Measurements from ENCODE around the gene KNSTRN.

Gene KNSTRN

GRCh38 chr15:40369971-40370370 is 12.6 kb upstream of the KNSTRN start:
- H3K36me3 ChIP-seq (ENCODE audit: insufficient read depth, low read length), result no peaks in the 10 kb centered on the region
- H3K27ac ChIP-seq (ENCODE audit: low read length), result no peak overlapping the region
- H3K79me2 ChIP-seq (ENCODE audit: insufficient read depth, low read length), result no peaks in the 10 kb centered on the region
- no peak for TF ChIP-seq CTCF (IDR thresholded peaks at IDR 0.05; ENCODE audit: borderline replicate concordance, extremely low read depth, low read length, poor library complexity, severe bottlenecking)
- TF ChIP-seq EZH2 (IDR thresholded peaks at IDR 0.05; ENCODE audit: borderline replicate concordance, low read depth, low read length, severe bottlenecking), result no peak
- H4K20me1 ChIP-seq (ENCODE audit: insufficient read depth, low read length), result no peaks in the 10 kb centered on the region
- H3K4me1 ChIP-seq (ENCODE audit: insufficient read depth, low read length), result peaks cover 18% of the 10 kb centered on the region
- no peaks in the 10 kb centered on the region for H3K27me3 ChIP-seq (ENCODE audit: insufficient read depth, low read length, poor library complexity)
- no peaks in the 10 kb centered on the region for H3K9me3 ChIP-seq (ENCODE audit: insufficient read depth, low read length, severe bottlenecking)
- H2AFZ ChIP-seq (ENCODE audit: low read depth, low read length), result no peak overlapping the region
- no peak for ATAC-seq (ENCODE audit: insufficient read depth, low read depth)
- DNase-seq, result no peak
- no peak overlapping the region for H3K9ac ChIP-seq (ENCODE audit: low read depth, low read length)
- no peak overlapping the region for H3K4me3 ChIP-seq (ENCODE audit: low read depth in 1 of 2, low read length in 2 of 2)
- H3K4me2 ChIP-seq (ENCODE audit: insufficient read depth, low read length), result no peak overlapping the region

- DNase-seq (no peak), ATAC-seq (ENCODE audit: insufficient read depth, low read depth) (no peak)
- TF ChIP-seq CTCF (IDR thresholded peaks at IDR 0.05; ENCODE audit: borderline replicate concordance, extremely low read depth, low read length, poor library complexity, severe bottlenecking) (no peak), EZH2 (IDR thresholded peaks at IDR 0.05; ENCODE audit: borderline replicate concordance, low read depth, low read length, severe bottlenecking) (no peak)
- Histone ChIP-seq H3K4me3 (ENCODE audit: low read depth in 1 of 2, low read length in 2 of 2) (no peak overlapping the region), H3K27ac (ENCODE audit: low read length) (no peak overlapping the region), H3K9me3 (ENCODE audit: insufficient read depth, low read length, severe bottlenecking) (no peaks in the 10 kb centered on the region), H3K79me2 (ENCODE audit: insufficient read depth, low read length) (no peaks in the 10 kb centered on the region), H3K4me2 (ENCODE audit: insufficient read depth, low read length) (no peak overlapping the region), H3K36me3 (ENCODE audit: insufficient read depth, low read length) (no peaks in the 10 kb centered on the region), H3K27me3 (ENCODE audit: insufficient read depth, low read length, poor library complexity) (no peaks in the 10 kb centered on the region), H2AFZ (ENCODE audit: low read depth, low read length) (no peak overlapping the region), H3K9ac (ENCODE audit: low read depth, low read length) (no peak overlapping the region), H4K20me1 (ENCODE audit: insufficient read depth, low read length) (no peaks in the 10 kb centered on the region), H3K4me1 (ENCODE audit: insufficient read depth, low read length) (peaks cover 7% of the 10 kb centered on the region)
Observed at GRCh38 chr15:40372981-40373380, 9.5 kb upstream of the KNSTRN start.

- Histone ChIP-seq H3K4me2 (ENCODE audit: insufficient read depth, low read length) (no peak overlapping the region), H3K36me3 (ENCODE audit: insufficient read depth, low read length) (no peaks in the 10 kb centered on the region), H3K27me3 (ENCODE audit: insufficient read depth, low read length, poor library complexity) (no peaks in the 10 kb centered on the region), H3K4me1 (ENCODE audit: insufficient read depth, low read length) (peaks cover 3% of the 10 kb centered on the region), H2AFZ (ENCODE audit: low read depth, low read length) (no peak overlapping the region), H3K9ac (ENCODE audit: low read depth, low read length) (no peak overlapping the region), H3K27ac (ENCODE audit: low read length) (no peak overlapping the region), H3K9me3 (ENCODE audit: insufficient read depth, low read length, severe bottlenecking) (no peaks in the 10 kb centered on the region), H4K20me1 (ENCODE audit: insufficient read depth, low read length) (no peaks in the 10 kb centered on the region), H3K79me2 (ENCODE audit: insufficient read depth, low read length) (no peaks in the 10 kb centered on the region), H3K4me3 (ENCODE audit: low read depth in 1 of 2, low read length in 2 of 2) (no peak overlapping the region)
- TF ChIP-seq EZH2 (IDR thresholded peaks at IDR 0.05; ENCODE audit: borderline replicate concordance, low read depth, low read length, severe bottlenecking), result no peak
- TF ChIP-seq CTCF (IDR thresholded peaks at IDR 0.05; ENCODE audit: borderline replicate concordance, extremely low read depth, low read length, poor library complexity, severe bottlenecking), result no peak
- ATAC-seq (ENCODE audit: insufficient read depth, low read depth), result no peak
- no peak for DNase-seq
Observed at GRCh38 chr15:40377606-40378005, 4.9 kb upstream of the KNSTRN start.

- Histone ChIP-seq H3K9ac (ENCODE audit: low read depth, low read length) (no peak overlapping the region), H3K4me3 (ENCODE audit: low read depth in 1 of 2, low read length in 2 of 2) (no peak overlapping the region), H3K4me1 (ENCODE audit: insufficient read depth, low read length) (peaks cover 14% of the 10 kb centered on the region), H2AFZ (ENCODE audit: low read depth, low read length) (no peak overlapping the region), H3K79me2 (ENCODE audit: insufficient read depth, low read length) (peaks cover 15% of the 10 kb centered on the region), H3K27ac (ENCODE audit: low read length) (no peak overlapping the region), H3K4me2 (ENCODE audit: insufficient read depth, low read length) (no peak overlapping the region), H4K20me1 (ENCODE audit: insufficient read depth, low read length) (peaks cover under 1% of the 10 kb centered on the region; the same call in 1 of the 2 replicates), H3K27me3 (ENCODE audit: insufficient read depth, low read length, poor library complexity) (no peaks in the 10 kb centered on the region), H3K36me3 (ENCODE audit: insufficient read depth, low read length) (peaks cover 2% of the 10 kb centered on the region; the same call in 1 of the 2 replicates), H3K9me3 (ENCODE audit: insufficient read depth, low read length, severe bottlenecking) (no peaks in the 10 kb centered on the region)
- ATAC-seq (ENCODE audit: insufficient read depth, low read depth) (no peak), DNase-seq (no peak)
- TF ChIP-seq CTCF (IDR thresholded peaks at IDR 0.05; ENCODE audit: borderline replicate concordance, extremely low read depth, low read length, poor library complexity, severe bottlenecking) (no peak), EZH2 (IDR thresholded peaks at IDR 0.05; ENCODE audit: borderline replicate concordance, low read depth, low read length, severe bottlenecking) (no peak)
Observed at GRCh38 chr15:40379374-40379773, 3.1 kb upstream of the KNSTRN start.

Measured in DND-41 (cell line).